ENCODE results near the gene TTC24. TPM values are rescaled to one million over a fixed set of nuclear protein-coding genes. Genes with fewer than 3 reads are reported as not detected.
"Not testable (repeated sequence)": the region's sequence is repeated elsewhere in the genome, so short reads cannot be mapped to it uniquely, and the experiment has no call there.

Gene TTC24
- total and polyA plus RNA-seq, 7 experiments from 2014 or later = 0.97 to 10.2 (median 3.2) TPM

DNA sequence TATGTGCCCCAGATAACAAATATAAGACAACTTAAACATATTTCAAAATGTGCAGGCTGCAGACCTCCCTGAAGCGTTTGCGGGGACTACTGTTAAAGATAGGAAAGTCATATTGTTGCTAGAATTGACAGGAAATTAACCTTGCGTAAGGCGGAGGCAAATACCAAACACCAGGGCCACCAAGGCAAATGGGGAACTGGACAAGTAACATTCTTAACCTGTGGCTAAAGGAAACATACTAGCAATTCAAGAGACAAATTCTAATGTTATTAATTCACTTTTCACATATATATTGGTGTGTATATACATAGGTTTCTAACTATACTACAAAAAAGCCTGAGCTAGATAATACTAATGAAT, 46.5 kb downstream of the TTC24 start:
- Histone ChIP-seq H3K4me1 (ENCODE audit: control insufficient read depth in 2 of 2, insufficient read depth in 2 of 2, low read length in 2 of 2) (peaks cover 9 to 15% of the 10 kb centered on the region in 2 donors), H3K36me3 (ENCODE audit: control insufficient read depth in 2 of 3, insufficient read depth in 3 of 3, low read length in 3 of 3) (no peaks in the 10 kb centered on the region), H3K9me3 (ENCODE audit: control insufficient read depth in 2 of 3, low read length in 3 of 3) (no peaks in the 10 kb centered on the region), H3K27ac (ENCODE audit: low read depth, low read length) (no peak overlapping the region), H3K4me3 (ENCODE audit: low read length) (no peak overlapping the region), H3K27me3 (ENCODE audit: control insufficient read depth in 2 of 2, insufficient read depth in 2 of 2, low read length in 2 of 2) (peaks cover 8 to 31% of the 10 kb centered on the region in 2 donors)
- ATAC-seq (no peak), DNase-seq (no peak)
- peak overlapping the region in 4 of 9 donors; percentile 8 to 44 (median 21) for H3K27ac Mint-ChIP-seq
- ChIA-PET POLR2A (interaction anchor here (0.5 kb wide), 1 partner anchor 346 kb away, joined by 3 read pairs; no protein-coding TSS in a partner anchor), CTCF (interaction anchor here (1.0 to 2.7 kb wide), 7 partner anchors 22 to 100 kb away, joined by 3 to 18 read pairs (median 3); no protein-coding TSS in a partner anchor)
- H3K4me3 Mint-ChIP-seq = peak overlapping the region in 8 of 10 donors; percentile 74 to 92 (median 81)
- peaks cover 0 to 4% (median 0%) of the 10 kb centered on the region in 5 donors for H3K36me3 Mint-ChIP-seq
- intact Hi-C loops (cut with micrococcal nuclease) = loop anchor here (1.0 to 5.0 kb wide), 6 partner anchors 31 to 301 kb away; partner anchors contain the start of genes CRABP2 (in 1 of the 2), ISG20L2 (in 1 of the 2) and METTL25B (in 1 of the 2)
- peaks cover 46 to 73% (median 59%) of the 10 kb centered on the region in 5 donors for H3K27me3 Mint-ChIP-seq
- H3K4me1 Mint-ChIP-seq = peaks cover 7 to 13% (median 12%) of the 10 kb centered on the region in 7 donors
- peaks cover 0 to 1% (median 0%) of the 10 kb centered on the region in 11 donors for H3K9me3 Mint-ChIP-seq

DNA sequence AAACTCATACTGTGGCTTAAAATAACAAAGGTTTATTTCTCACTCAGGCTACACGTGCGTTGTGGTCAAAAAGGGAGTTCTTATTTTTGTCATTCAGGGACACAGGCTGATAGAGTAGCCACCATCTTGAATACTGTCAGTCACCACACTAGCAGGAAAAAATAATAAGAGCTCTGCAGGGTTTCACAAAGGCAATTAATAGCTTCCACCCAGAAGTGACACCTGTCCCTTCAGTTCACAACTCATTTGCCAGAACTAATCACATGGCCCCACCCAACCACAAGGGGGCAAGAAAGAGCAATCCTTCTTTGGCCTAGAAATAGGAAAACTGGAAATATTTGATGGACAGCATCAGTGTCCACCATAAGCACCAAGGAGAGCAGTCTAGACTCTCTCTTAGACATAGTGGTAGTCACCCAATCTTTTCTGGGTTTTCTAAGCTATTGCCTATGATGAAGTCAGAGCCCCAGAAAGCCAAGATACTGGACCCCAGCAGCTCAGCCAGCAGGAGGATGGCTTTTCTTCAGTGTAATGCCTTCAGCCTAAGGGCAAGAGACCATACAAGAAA, 47.9 kb downstream of the TTC24 start:
- CTCF ChIA-PET = interaction anchor here (0.6 to 2.7 kb wide), 18 partner anchors 10 to 242 kb away, joined by 3 to 18 read pairs (median 4); partner anchors contain the start of genes ISG20L2, METTL25B and NAXE

DNA sequence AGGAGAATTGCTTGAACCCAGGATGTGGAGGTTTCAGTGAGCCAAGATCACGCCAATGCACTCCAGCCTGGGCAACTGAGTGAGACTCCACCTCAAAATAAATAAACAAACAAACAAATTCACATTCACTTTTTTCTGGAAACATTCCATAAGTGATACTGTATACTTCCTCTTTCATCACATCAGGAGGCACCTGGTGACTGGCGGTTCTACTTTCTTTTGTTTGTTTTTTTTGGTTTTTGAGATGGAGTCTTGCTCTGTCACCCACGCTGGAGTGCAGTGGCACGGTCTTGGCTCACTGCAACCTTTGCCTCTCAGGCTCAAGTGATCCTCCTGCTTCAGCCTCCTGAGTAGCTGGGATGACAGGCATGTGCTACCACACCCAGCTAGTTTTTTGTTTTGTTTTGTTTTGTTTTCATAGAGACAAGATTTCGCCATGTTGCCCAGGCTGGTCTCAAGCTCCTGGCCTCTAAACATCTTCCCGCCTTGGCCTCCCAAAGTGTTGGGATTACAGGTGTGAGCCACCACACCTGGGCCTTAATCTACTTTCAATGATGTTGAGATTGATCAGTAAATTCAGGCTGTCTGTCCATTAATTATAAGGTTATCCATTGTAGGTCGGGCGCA, 50.4 kb downstream of the TTC24 start:
- H3K36me3 Mint-ChIP-seq = peaks cover 0 to 4% (median 0%) of the 10 kb centered on the region in 5 donors
- peaks cover 0 to 1% (median 0%) of the 10 kb centered on the region in 11 donors for H3K9me3 Mint-ChIP-seq
- peaks cover 42 to 78% (median 64%) of the 10 kb centered on the region in 5 donors for H3K27me3 Mint-ChIP-seq
- no peak overlapping the region for H3K4me3 Mint-ChIP-seq
- no peak overlapping the region for H3K27ac Mint-ChIP-seq
- intact Hi-C loops (cut with micrococcal nuclease) = loop anchor here in 1 of 2 donors (5.0 kb wide), 2 partner anchors 77 to 97 kb away; partner anchors contain the start of genes CRABP2, ISG20L2 and METTL25B
- Histone ChIP-seq H3K9me3 (ENCODE audit: control insufficient read depth in 2 of 3, low read length in 3 of 3) (no peaks in the 10 kb centered on the region), H3K27me3 (ENCODE audit: control insufficient read depth in 2 of 2, insufficient read depth in 2 of 2, low read length in 2 of 2) (peaks cover 8 to 15% of the 10 kb centered on the region in 2 donors), H3K4me3 (ENCODE audit: low read length) (no peak overlapping the region), H3K27ac (ENCODE audit: low read depth, low read length) (no peak overlapping the region), H3K4me1 (ENCODE audit: control insufficient read depth in 2 of 2, insufficient read depth in 2 of 2, low read length in 2 of 2) (peaks cover 7 to 9% of the 10 kb centered on the region in 2 donors), H3K36me3 (ENCODE audit: control insufficient read depth in 2 of 3, insufficient read depth in 3 of 3, low read length in 3 of 3) (no peaks in the 10 kb centered on the region)
- ATAC-seq (no peak), DNase-seq (no peak)
- CTCF ChIA-PET = interaction anchor here (0.6 to 1.6 kb wide), 2 partner anchors 28 to 41 kb away, joined by 4 to 8 read pairs; no protein-coding TSS in a partner anchor
- peaks cover 6 to 8% (median 7%) of the 10 kb centered on the region in 7 donors for H3K4me1 Mint-ChIP-seq
- POLR2A ChIA-PET = interaction anchor here (0.7 kb wide), 1 partner anchor 23 kb away, joined by 3 read pairs; no protein-coding TSS in a partner anchor

More for the DNA sequence above, 47.9 kb downstream of the TTC24 start:
- Mint-ChIP-seq H3K4me3 (peak overlapping the region in 1 of 10 donors; percentile 3), H3K9me3 (peaks cover 0 to 1% (median 0%) of the 10 kb centered on the region in 11 donors), H3K4me1 (peaks cover 7 to 13% (median 12%) of the 10 kb centered on the region in 7 donors), H3K27me3 (peaks cover 38 to 74% (median 59%) of the 10 kb centered on the region in 5 donors), H3K27ac (peak overlapping the region in 1 of 9 donors; percentile 10), H3K36me3 (peaks cover 0 to 4% (median 0%) of the 10 kb centered on the region in 5 donors)
- ATAC-seq (no peak), DNase-seq (peak in 4 of 9 donors; percentile 29 to 36 (median 35))
- H3K9me3 ChIP-seq (ENCODE audit: control insufficient read depth in 2 of 3, low read length in 3 of 3) = no peaks in the 10 kb centered on the region
- peaks cover 9 to 15% of the 10 kb centered on the region in 2 donors for H3K4me1 ChIP-seq (ENCODE audit: control insufficient read depth in 2 of 2, insufficient read depth in 2 of 2, low read length in 2 of 2)
- peaks cover 8 to 31% of the 10 kb centered on the region in 2 donors for H3K27me3 ChIP-seq (ENCODE audit: control insufficient read depth in 2 of 2, insufficient read depth in 2 of 2, low read length in 2 of 2)
- H3K27ac ChIP-seq (ENCODE audit: low read depth, low read length) = no peak overlapping the region
- intact Hi-C loops (cut with micrococcal nuclease) = loop anchor here (1.0 to 5.0 kb wide), 4 partner anchors 80 to 299 kb away; partner anchors contain the start of genes CRABP2 (in 1 of the 2), ISG20L2 (in 1 of the 2) and METTL25B (in 1 of the 2)
- H3K4me3 ChIP-seq (ENCODE audit: low read length) = no peak overlapping the region
- H3K36me3 ChIP-seq (ENCODE audit: control insufficient read depth in 2 of 3, insufficient read depth in 3 of 3, low read length in 3 of 3) = no peaks in the 10 kb centered on the region
- POLR2A ChIA-PET = interaction anchor here (1.2 kb wide), 1 partner anchor 100 kb away, joined by 3 read pairs; no protein-coding TSS in a partner anchor

DNA sequence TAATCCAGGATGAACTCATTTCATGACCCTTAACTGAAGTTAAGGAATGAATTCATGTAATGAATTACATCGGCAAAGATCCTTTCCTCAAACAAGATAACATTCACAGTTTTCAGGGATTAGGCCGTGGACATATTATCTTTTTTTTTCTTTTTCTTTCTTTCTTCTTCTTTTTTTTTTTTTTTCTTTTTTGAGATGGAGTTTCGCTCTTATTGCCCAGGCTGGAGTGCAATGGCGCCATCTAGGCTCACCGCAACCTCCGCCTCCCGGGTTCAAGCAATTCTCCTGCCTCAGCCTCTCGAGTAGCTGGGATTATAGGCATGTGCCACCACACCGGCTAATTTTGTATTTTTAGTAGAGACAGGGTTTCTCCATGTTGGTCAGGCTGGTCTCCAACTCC, 51.6 kb downstream of the TTC24 start:
- POLR2A ChIA-PET = not testable (repeated sequence)

DNA sequence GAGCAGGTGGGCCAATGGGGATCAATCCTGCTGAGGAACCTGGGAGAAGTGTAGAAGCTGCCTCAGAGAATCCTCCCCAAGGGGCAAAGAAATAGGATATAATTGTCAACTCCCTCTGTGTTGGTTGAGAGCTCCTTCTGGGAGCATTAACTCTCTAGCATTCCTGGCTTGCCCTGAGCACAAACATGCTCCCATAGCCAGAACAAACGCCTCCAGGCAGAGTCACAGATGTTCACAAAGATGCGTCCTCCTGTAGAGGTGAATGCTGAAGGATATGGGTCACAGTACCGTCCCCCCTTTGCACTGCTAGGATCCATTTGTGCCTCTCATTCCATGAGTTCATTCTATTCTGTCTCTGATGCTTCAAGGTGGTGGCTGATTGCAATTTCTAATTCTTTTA, 52.8 kb downstream of the TTC24 start:
- Histone ChIP-seq H3K4me3 (ENCODE audit: low read length) (no peak overlapping the region), H3K27me3 (ENCODE audit: control insufficient read depth in 2 of 2, insufficient read depth in 2 of 2, low read length in 2 of 2) (no peaks in the 10 kb centered on the region), H3K4me1 (ENCODE audit: control insufficient read depth in 2 of 2, insufficient read depth in 2 of 2, low read length in 2 of 2) (no peaks in the 10 kb centered on the region), H3K36me3 (ENCODE audit: control insufficient read depth in 2 of 3, insufficient read depth in 3 of 3, low read length in 3 of 3) (no peaks in the 10 kb centered on the region), H3K9me3 (ENCODE audit: control insufficient read depth in 2 of 3, low read length in 3 of 3) (no peaks in the 10 kb centered on the region), H3K27ac (ENCODE audit: low read depth, low read length) (no peak overlapping the region)
- Mint-ChIP-seq H3K27me3 (peaks cover 43 to 78% (median 65%) of the 10 kb centered on the region in 5 donors), H3K4me3 (no peak overlapping the region), H3K36me3 (peaks cover 0 to 4% (median 0%) of the 10 kb centered on the region in 5 donors), H3K4me1 (peaks cover 0 to 2% (median 0%) of the 10 kb centered on the region in 7 donors), H3K27ac (no peak overlapping the region), H3K9me3 (no peaks in the 10 kb centered on the region)
- DNase-seq = no peak
- intact Hi-C loops (cut with micrococcal nuclease) = no loop called here
- ChIA-PET POLR2A (no interaction called here), CTCF (interaction anchor here (0.6 to 2.3 kb wide), 2 partner anchors 8 to 12 kb away, joined by 3 to 7 read pairs; no protein-coding TSS in a partner anchor)
- ATAC-seq = no peak

More for the DNA sequence above, 51.6 kb downstream of the TTC24 start:
- DNase-seq; H3K4me1 Mint-ChIP-seq; H3K27ac ChIP-seq (ENCODE audit: low read depth, low read length); H3K9me3 ChIP-seq (ENCODE audit: control insufficient read depth in 2 of 3, low read length in 3 of 3); intact Hi-C loops (cut with micrococcal nuclease); H3K4me3 ChIP-seq (ENCODE audit: low read length); H3K36me3 ChIP-seq (ENCODE audit: control insufficient read depth in 2 of 3, insufficient read depth in 3 of 3, low read length in 3 of 3); H3K36me3 Mint-ChIP-seq; ATAC-seq; H3K4me1 ChIP-seq (ENCODE audit: control insufficient read depth in 2 of 2, insufficient read depth in 2 of 2, low read length in 2 of 2); H3K4me3 Mint-ChIP-seq; H3K27ac Mint-ChIP-seq; H3K9me3 Mint-ChIP-seq; H3K27me3 ChIP-seq (ENCODE audit: control insufficient read depth in 2 of 2, insufficient read depth in 2 of 2, low read length in 2 of 2): not testable (repeated sequence)
- CTCF ChIA-PET = interaction anchor here (0.7 to 2.3 kb wide), 4 partner anchors 14 to 264 kb away, joined by 3 to 7 read pairs (median 4); no protein-coding TSS in a partner anchor
- peaks cover 43 to 77% (median 64%) of the 10 kb centered on the region in 5 donors for H3K27me3 Mint-ChIP-seq
